ENCODE measurements around the gene SULT1B1.

DNA sequence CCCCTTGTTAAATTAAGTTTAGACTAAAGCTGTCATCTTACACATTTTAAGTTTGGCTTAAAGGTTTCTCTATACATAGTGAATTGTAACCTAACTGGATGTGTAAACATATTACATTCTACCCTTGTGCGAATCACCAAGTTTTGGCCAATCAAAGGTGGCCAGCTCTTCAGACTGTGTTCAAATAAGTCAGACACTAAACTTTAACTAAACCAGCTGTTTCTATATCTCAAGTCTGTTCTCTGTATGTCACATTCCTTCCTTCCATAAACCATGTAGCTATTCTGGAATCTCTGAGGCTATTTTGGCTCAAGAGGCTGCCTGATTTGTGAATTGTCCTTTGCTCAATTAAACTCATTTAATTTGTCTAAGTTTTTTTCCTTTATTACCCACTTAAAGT, 6.7 kb downstream of the SULT1B1 start:
- TF ChIP-seq, protein P1, sequence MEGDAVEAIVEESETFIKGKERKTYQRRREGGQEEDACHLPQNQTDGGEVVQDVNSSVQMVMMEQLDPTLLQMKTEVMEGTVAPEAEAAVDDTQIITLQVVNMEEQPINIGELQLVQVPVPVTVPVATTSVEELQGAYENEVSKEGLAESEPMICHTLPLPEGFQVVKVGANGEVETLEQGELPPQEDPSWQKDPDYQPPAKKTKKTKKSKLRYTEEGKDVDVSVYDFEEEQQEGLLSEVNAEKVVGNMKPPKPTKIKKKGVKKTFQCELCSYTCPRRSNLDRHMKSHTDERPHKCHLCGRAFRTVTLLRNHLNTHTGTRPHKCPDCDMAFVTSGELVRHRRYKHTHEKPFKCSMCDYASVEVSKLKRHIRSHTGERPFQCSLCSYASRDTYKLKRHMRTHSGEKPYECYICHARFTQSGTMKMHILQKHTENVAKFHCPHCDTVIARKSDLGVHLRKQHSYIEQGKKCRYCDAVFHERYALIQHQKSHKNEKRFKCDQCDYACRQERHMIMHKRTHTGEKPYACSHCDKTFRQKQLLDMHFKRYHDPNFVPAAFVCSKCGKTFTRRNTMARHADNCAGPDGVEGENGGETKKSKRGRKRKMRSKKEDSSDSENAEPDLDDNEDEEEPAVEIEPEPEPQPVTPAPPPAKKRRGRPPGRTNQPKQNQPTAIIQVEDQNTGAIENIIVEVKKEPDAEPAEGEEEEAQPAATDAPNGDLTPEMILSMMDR (IDR thresholded peaks at IDR 0.05; ENCODE audit: insufficient read depth, low read length, poor library complexity, severe bottlenecking) = no peak
- no peak for TF ChIP-seq EZH2phosphoT487 (conservative IDR thresholded peaks at IDR 0.05; ENCODE audit: low read length)

Data from SU-DHL-6 (cell line).